B cell (primary cell): ENCODE results near the gene MUC20.

Experiments
- EZH2 ChIP-seq: IDR thresholded peaks from 2 replicates; pipeline ENCODE4 v1.6.1; 2012; ENCODE audit warnings: borderline replicate concordance, low read depth, mild to moderate bottlenecking, moderate library complexity, low read length; ENCODE audit not compliant: insufficient read depth, poor library complexity, severe bottlenecking
- TF ChIP-seq, protein P1 (sequence below): fragments of 200-600 bp; IDR thresholded peaks from one replicate; pipeline ENCODE4 v1.8.0; 2022; ENCODE audit warnings: antibody characterized with exemption, mild to moderate bottlenecking

DNA sequence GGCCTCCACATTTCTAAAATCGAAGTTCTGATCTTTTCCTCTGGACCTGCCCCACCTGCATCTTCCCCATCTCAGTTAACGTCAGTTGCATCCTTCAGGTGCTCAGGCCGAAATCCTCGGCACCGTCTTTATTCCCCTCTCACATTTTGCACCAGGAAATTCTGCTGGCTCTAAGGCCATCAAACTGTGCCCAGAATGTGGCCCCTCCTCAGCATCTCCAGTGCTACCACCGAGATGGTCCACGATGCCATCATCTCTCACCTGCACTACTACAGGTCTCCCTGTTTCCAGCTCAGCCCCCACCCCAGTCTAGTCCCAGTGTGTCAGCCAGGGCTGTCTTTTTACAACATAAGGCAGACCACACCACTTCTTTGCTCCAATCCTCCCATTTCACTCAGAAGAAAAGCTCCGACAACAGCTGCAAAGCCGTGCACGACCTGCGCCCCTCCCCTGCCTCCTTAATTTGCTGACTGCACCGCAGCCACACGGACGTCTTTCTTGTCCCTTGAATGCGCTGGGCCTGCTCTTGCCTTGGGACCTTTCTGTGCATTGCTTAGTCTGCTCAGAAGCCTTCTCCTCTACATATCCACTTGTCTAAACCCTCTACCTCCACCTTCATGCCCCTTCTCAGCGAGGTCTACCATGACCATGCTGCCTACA lies 14.4 kb downstream of the MUC20 start:
- TF ChIP-seq, protein P1, sequence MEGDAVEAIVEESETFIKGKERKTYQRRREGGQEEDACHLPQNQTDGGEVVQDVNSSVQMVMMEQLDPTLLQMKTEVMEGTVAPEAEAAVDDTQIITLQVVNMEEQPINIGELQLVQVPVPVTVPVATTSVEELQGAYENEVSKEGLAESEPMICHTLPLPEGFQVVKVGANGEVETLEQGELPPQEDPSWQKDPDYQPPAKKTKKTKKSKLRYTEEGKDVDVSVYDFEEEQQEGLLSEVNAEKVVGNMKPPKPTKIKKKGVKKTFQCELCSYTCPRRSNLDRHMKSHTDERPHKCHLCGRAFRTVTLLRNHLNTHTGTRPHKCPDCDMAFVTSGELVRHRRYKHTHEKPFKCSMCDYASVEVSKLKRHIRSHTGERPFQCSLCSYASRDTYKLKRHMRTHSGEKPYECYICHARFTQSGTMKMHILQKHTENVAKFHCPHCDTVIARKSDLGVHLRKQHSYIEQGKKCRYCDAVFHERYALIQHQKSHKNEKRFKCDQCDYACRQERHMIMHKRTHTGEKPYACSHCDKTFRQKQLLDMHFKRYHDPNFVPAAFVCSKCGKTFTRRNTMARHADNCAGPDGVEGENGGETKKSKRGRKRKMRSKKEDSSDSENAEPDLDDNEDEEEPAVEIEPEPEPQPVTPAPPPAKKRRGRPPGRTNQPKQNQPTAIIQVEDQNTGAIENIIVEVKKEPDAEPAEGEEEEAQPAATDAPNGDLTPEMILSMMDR = no peak
- no peak for TF ChIP-seq EZH2
